ENCODE measurements around the gene SPATS2L.

DNA sequence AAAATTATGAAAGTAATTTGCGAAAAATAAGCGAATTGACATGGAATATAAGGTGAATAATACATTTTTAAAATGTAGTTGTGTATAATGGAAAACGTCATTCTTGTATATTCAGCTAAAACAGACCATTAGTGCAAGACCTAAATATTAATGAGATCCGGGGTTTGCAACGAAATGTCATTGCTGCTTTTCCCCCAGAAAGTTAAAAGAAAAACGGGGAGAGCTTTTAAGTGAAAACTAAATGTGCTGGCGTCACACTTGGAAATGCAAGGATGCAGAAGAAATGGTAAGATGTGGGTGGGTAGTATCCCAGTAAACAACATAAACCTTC lies 219.0 kb downstream of the SPATS2L start:
- TF ChIP-seq, protein P1, sequence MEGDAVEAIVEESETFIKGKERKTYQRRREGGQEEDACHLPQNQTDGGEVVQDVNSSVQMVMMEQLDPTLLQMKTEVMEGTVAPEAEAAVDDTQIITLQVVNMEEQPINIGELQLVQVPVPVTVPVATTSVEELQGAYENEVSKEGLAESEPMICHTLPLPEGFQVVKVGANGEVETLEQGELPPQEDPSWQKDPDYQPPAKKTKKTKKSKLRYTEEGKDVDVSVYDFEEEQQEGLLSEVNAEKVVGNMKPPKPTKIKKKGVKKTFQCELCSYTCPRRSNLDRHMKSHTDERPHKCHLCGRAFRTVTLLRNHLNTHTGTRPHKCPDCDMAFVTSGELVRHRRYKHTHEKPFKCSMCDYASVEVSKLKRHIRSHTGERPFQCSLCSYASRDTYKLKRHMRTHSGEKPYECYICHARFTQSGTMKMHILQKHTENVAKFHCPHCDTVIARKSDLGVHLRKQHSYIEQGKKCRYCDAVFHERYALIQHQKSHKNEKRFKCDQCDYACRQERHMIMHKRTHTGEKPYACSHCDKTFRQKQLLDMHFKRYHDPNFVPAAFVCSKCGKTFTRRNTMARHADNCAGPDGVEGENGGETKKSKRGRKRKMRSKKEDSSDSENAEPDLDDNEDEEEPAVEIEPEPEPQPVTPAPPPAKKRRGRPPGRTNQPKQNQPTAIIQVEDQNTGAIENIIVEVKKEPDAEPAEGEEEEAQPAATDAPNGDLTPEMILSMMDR (conservative IDR thresholded peaks at IDR 0.05 in 1 of 2, IDR thresholded peaks at IDR 0.05 in 1 of 2; ENCODE audit: extremely low read depth in 1 of 2, insufficient read depth in 1 of 2, low read depth in 1 of 2, low read length in 2 of 2) = no peak
- TF ChIP-seq EZH2 (IDR thresholded peaks at IDR 0.05; ENCODE audit: borderline replicate concordance, low read length) = no peak
